Right lobe of liver (tissue), 4 donors: Measurements from ENCODE around the gene SCN8A.

ENCODE experiments used
- POLR2A ChIP-seq: fragments of 450-650 bp; IDR thresholded peaks from one replicate; pipeline ENCODE4 v1.6.1; 2017; ENCODE audit warnings: antibody characterized with exemption, mild to moderate bottlenecking
- TF ChIP-seq, protein P1 (sequence below), 4 donors: fragments of 200-600 bp in 3 of 4; fragments of 450-650 bp in 1 of 4; IDR thresholded peaks; one replicate each; pipeline versions ENCODE4 v1.5.1 to v1.8.0; 2016 to 2022; ENCODE audit warnings: antibody characterized with exemption in 4 of 4, mild to moderate bottlenecking in 2 of 4
- donor health status: DM: no; HTN: no; CAD: no.
- donor health status: DM: no; HTN: no; CAD: no.
- donor health status: DM: no; HTN: yes; CAD: no.

DNA sequence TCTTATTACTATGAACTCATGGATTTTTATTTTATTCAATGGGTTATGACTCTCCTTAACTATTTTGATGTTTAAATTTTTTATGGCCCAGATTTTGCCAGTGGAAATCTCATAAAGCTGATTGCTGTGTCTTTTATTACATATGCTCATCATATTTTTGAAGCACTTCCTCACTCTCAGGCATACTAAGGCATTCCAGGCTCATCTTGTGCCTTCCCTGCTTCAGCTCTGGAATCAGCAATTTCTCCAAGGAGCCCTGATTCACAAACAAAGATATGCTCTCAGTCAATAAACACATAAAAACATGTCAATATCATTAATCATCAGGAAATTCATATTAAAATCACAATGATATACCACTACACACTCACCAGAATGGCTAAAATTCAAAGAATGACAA, 44.9 kb upstream of the SCN8A start:
- TF ChIP-seq, protein P1, sequence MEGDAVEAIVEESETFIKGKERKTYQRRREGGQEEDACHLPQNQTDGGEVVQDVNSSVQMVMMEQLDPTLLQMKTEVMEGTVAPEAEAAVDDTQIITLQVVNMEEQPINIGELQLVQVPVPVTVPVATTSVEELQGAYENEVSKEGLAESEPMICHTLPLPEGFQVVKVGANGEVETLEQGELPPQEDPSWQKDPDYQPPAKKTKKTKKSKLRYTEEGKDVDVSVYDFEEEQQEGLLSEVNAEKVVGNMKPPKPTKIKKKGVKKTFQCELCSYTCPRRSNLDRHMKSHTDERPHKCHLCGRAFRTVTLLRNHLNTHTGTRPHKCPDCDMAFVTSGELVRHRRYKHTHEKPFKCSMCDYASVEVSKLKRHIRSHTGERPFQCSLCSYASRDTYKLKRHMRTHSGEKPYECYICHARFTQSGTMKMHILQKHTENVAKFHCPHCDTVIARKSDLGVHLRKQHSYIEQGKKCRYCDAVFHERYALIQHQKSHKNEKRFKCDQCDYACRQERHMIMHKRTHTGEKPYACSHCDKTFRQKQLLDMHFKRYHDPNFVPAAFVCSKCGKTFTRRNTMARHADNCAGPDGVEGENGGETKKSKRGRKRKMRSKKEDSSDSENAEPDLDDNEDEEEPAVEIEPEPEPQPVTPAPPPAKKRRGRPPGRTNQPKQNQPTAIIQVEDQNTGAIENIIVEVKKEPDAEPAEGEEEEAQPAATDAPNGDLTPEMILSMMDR (IDR thresholded peaks at IDR 0.05) = no peak
- TF ChIP-seq POLR2A = no peak
